HG03521 (cell line): ENCODE results near the gene SUPT5H.

Experiments used
- ATAC-seq: cut with Tn5 transposase; IDR thresholded peaks from one replicate; pipeline ENCODE4 v1.9.1; 2021; ENCODE audit warnings: mild to moderate bottlenecking, moderate library complexity; ENCODE audit not compliant: unreplicated experiment

The SUPT5H gene

DNA sequence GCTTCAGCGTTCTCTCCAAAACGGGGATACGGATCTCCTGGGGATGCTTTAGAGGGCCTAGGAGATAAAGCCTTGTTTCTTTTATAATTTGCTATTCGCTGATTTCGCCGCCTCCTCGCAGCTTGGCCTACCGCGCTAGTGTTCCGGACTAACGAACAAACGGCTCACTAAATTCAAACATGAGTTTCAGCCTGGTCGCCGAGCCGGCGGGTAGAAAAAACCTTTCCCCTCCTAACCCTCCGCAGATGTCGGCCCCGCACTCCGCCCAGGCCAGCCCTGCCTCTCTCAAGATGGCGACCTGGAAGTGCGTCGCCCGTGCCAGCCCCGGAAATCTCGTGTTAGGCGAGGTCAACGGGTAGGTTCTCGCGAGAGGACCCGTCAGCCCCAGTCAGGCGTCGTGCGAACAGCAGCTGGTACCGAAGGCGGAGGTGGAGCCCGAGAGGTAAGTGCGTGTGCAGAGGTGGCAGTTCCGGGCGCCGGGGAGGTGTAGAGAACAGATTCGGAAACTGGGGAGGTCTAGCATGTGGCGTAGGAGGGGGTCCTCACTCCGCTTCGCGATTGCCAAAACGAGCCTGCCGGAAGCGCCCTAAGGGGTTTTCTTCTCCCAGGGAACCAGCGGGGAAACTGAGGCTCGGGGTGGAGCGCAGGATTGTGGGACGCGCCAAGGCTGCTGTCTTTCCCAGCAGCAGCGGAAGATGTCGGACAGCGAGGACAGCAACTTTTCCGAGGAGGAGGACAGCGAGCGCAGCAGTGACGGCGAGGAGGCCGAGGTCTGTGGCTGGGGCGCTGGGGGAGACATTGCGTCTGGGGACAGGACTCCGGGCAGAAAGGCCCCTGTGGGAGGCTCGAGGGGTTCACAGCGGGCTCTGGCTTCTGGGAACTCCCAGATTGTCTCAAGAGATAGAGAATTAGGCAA lies at the start of gene SUPT5H:
Gene SUPT5H, plus strand, starts transcription at position 387 of the 916 bp plus-strand sequence. Its CDS starts 309 bp downstream, at position 696.
- peak; percentile 79 for ATAC-seq

- ATAC-seq, result peak; percentile 31
These were observed 47.8 kb upstream of the SUPT5H start for GRCh38 chr19:39397360-39398296.

GRCh38 chr19:39398297-39398864 lies 47.0 kb upstream of the SUPT5H start:
- no peak for ATAC-seq

DNA sequence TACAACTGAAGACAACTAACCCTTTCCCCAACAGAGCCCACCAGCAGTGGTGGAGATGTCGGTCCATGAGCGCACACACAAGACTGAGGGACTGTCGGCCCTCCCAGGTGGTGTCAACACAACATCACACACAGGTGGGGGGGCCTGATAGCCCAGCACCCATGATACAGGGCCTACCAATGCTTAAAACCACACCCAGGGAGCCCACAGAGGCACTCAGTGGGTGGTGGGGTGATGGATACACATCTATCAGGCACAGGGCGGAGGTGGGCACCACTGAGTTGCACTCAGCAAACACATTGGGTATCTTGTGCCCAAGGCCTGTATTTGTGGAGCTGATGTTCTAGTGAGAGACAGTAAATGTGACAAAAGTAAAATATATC lies 45.7 kb upstream of the SUPT5H start:
- no peak for ATAC-seq

- ATAC-seq, result no peak
These were observed 45.3 kb upstream of the SUPT5H start for GRCh38 chr19:39400061-39400460.

DNA sequence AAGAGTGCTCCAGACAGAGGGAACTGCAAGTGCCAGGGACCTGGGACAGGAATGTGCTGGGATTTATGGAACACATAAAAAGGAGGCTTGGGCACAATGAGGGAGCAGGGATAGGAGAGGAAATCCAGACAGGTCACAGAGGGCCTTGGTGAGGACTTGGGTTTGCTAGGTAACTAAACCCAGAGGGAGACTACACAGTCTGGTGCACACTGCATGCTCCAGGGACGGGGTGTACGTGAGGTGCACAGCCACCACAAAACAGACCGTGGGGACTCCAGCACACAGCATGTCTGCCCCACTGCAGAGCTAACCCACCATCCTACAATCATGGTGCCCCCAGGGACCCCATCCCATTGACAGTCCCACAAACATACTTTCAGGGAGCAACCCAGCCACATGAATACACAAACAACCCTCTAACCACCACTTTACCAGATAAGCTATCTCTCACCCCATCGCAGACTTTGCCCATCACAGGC lies 44.3 kb upstream of the SUPT5H start:
- ATAC-seq, result no peak

DNA sequence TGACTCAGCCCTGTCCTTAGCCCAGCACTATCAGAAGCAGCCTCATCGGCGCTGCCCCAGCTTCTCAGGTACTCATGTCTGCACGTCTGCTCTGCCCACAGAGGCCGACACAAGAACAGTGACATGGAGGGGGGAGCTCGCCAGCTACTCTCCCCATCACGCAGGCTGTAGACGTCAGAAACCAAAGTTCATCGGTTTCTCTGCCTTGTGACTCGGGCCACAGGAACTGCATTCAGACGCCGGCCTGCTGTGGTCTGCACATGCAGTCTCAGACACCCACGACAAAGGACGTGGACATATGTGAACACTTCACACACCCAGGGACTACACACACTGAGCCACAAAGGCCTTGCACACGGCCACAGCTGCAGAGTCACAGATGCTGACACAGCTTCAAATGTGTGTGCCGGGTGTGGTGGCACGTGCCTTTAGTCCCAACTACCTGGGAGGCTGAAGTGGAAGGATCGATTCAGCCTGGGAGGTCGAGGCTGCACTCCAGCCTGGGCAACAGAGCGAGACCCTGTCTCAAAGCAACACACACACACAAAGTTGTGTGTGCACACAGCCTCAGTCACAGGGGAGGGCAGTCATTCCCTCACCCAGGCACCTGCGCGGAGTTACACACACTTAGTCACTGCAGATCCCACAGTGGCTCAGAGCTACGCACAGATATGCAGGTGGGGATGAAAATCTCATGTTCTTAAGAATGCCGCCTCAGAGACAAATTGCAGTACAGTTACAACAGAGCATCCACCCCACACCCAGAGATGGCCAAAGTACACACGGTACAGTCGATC lies 43.6 kb upstream of the SUPT5H start:
- ATAC-seq, result no peak

DNA sequence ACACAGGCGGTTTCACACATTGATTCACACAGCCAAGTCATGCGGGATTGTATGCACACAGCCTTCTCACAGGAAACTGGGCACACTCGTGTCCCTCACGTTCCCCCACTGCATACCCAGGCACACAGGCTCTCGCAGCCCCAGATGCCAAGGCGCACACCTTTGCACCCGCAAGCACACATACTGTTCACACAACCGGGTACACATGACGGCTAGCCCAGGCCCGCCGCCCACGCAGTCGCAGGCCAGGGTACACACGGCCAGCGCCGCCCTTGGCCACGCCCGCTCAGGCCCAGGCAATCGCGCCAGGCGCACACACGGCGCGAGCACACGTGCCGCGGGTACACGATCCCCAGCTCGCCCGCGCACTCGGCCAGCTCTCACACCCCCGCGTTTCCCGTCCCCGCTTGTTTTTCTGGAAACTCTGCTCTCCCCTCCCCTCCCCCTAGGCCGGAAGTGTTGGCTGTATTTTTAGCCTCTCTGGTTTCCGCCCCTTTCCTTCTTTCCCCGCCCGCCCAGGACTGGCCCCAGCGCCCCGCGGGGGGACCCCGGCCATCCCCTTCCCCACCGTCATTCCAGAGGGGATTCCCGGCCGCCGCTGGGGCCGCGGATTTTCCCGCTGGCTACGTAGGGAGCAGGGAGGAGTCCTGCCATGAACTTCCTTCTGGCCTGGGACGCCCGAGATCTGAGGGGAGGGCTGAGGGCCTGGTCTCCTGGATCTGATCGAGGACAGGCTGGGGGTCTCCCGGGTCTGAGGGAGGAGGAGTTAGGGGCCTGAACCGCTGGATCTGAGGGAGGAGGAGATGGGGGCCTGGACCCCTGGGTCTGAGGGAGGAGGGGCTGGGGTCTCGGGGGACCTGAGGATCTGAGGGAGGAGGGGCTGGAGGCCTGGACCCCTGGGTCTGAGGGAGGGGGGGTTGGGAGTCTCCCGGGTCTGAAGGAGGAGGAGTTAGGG lies 42.8 kb upstream of the SUPT5H start:
- ATAC-seq, result no peak

DNA sequence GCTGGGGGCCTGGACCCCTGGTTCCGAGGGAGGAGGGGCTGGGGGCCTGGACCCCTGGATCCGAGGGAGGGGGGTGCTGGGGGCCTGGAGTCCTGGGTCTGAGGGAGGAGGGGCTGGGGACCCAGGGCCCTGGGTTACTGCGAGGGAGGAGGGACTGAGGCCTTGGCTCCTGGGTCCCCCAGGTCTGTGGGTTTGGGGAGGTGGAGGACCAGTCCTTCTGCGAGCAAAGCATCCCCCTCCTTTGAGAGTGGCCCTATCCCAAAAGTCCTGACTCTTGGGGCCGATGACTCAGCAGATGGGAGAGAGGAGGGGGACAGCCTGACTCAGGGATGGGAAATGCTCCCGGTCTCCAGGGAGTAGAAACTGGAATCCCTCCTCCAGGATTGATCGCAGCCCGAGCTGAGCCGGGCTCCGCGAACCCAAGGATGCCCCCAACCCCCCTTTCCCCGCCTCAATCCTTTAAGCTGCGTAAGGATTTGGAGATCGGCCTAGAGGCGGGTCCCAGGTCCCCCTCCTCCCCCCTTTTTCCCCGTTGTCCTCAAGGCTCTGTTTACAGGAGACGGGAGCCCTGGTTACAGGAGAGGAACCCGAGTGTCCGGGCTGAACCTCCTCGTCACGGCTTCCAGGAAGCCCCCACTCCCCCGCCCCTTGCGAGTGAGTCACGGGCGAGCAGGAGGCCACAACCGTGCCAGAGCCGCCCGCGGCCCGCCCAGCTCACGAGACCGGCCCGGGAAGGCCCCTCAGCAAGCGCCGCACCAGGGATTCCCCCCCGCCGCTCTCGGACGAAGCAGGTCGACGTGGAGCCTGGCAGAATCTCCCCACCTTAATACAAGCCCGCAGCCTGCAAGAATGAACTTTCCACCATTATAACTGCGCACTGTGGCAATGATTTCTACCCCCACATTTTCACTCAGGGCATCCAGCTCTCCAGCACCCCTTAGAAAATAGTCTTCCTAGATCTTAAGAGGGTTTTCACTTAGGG lies 41.8 kb upstream of the SUPT5H start:
- ATAC-seq, result peak; percentile 23

DNA sequence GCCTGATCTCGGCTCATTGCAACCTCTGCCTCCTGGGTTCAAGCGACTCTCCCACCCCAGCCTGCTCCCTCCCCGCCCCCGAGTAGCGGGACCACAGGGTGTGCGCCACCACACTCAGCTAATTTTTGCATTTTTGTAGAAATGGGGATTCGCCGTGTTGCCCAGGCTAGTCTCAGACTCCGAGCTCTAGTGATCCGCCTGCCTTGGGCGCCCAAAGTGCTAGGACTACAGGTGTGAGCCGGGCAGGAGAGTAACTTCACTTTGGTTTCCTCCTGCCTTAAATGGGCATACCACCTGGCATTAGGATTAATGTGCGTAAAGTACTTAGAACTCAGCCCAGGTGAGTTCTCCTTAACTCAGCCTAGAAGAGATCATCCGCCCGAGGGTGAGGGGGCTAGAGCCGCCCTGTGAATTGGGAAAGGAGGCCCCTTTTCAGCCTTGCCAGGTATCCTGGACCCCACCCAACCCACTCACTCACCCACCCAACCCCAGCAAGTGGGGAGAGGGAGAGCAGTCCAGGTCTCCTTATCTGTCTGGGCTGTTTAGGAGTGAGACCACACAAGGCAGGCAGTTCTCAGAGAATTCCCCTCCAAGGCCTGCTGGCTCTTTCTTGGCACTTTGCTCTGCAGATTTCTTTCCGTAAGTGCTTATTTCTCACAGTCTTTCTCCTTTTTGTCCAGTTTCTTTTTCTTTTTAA lies 40.0 kb upstream of the SUPT5H start:
- ATAC-seq, result no peak

DNA sequence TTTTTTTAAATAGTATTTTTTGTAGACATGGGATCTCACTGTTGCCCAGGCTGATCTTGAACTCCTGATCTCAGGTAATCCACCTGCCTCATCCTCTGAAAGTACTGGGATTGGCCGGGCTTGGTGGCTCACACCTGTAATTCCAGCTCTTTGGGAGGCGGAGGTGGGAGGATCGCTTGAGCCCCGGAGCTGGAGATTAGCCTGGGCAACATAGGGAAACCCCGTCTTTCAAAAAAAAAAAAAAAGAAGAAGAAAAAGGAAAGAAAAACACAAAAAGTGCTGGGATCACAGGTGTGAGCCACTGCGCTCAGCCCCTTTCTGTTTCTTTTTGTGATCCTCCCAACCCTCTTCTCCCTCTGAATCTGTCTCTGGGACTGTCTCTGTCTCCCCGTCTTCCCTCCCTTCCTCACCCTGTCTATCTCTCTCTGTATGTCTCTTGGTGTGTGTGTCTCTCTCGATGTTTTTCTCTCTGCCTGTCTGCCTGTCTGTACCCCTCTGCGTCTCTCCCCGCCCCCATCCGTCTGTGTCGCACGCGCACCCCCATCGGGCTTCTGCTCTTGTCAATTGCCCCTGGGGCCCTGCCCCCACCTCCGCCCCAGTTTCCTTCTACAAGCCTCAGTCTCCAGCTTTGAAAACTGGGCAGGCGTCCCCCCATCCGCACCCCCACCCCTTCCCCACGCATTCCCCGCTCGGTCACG lies 39.3 kb upstream of the SUPT5H start:
- no peak for ATAC-seq

DNA sequence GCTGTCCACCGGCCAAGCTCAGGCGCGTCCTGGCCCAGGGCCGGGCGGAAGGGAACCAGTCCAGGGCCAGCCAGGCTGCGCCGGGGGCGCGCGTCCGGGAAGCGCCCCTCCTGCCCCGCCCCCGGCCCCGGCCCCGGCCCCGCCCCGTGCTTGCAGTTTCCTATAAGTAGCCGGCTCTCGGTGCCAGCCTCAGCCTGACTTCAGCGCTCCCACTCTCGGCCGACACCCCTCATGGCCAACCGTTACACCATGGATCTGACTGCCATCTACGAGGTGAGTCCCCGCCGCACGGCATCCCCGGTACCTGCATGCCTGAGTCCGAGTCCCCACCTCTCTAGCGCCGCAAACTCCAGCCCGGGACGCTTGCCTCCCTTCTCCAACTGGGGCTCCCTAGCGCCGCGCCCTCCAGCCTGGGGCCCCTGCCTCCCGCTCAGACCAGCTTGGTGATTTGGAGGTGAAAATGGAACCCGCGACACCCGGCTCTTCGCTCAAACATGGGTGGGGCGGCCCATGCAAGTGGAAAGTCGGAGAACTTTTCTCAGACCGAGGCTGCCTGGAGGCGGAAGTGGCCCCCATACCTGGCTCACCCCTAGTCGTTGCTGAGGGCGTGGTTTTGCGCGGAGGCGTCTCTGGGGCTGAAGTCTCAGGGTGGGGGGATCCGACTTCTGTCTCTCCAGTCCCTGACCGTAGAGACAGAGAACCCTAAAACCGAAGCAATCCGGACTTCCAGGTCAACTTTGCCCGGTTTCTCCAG lies 38.5 kb upstream of the SUPT5H start, which contains the start of gene ZFP36:
Gene ZFP36, plus strand, starts transcription at position 192 of the 754 bp plus-strand sequence. Its CDS starts 58 bp downstream, at position 250.
- ATAC-seq, result no peak

GRCh38 chr19:39407410-39407659 lies 38.0 kb upstream of the SUPT5H start:
- no peak for ATAC-seq

- ATAC-seq, result no peak
These were observed 37.6 kb upstream of the SUPT5H start for GRCh38 chr19:39407660-39408391.

- ATAC-seq, result no peak
These were observed 36.8 kb upstream of the SUPT5H start for GRCh38 chr19:39408392-39409207.
